Measurements from ENCODE around the gene GTPBP4.

The GTPBP4 gene

GRCh38 chr10:966466-967235 lies 21.6 kb upstream of the GTPBP4 start:
- DNase-seq = no peak

- no peak for DNase-seq
Observed at GRCh38 chr10:968546-969199, 19.6 kb upstream of the GTPBP4 start.

DNA sequence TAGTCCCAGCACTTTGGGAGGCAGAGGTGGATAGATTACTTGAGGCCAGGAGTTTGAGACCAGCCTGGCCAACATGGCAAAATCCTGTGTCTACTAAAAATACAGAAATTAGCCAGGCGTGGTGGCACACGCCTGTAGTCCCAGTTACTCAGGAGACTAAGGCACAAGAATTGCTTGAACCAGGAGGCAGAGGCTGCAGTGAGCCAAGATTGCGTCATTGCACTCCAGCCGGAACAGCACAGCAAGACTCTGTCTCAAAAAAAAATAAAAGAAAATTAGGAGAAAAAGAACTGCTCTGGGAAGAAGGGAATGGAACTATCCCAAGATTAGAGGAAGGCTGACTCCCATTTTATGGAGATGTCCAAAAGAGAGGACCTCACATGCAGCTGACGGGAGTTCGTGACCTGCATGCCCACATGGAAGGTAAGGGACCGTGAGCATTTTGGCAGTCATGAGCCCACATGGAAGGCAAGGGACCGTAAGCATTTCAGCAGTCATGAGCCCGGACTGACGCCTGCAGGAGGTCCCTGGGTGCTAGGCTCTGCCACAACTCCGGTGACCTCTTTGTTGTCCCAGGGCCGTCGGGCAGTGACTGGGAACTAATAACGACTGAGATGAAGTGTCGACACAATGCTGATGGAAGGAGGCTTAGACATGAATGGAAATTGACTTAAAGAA lies 18.6 kb upstream of the GTPBP4 start:
- DNase-seq = no peak

DNA sequence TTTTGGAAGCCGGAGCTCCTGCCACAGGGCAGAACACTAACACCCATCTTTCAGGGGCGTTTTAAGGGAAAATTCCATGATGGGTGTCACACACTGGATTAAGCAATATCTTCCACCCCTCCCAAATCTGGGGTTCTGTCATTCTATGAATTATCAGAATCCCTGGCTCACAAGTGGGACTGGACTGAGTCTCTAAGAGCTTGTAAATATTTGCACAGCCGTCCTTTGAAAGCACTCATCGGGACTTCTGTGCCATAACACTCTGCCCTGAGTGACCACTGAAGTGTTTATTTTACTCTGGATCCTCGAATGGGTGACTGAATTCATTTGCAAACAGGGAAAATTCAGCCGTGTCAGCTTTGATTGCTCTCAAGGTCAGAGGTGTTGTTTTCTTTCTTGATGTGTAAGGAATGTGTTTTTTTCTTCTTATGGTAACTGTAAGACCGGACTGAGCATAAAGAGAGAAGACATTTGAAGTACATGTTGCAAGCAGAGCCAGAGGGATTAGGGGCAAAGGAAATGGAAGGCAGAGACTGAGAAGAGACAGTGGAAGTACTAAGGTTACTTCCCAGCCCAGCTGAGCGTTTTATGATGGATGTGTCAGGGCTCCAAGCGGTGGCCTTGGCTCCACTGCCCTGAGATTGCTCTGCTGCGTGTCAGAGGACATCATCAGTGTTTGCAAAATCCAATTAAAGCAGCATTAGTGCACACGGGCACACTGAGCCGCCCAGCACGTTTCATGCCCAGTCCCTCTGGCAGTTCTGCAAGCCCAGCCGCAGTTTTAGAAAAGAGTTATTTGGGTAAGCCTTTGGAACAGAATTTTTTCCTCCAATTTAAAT lies 17.7 kb upstream of the GTPBP4 start:
- DNase-seq = no peak

DNA sequence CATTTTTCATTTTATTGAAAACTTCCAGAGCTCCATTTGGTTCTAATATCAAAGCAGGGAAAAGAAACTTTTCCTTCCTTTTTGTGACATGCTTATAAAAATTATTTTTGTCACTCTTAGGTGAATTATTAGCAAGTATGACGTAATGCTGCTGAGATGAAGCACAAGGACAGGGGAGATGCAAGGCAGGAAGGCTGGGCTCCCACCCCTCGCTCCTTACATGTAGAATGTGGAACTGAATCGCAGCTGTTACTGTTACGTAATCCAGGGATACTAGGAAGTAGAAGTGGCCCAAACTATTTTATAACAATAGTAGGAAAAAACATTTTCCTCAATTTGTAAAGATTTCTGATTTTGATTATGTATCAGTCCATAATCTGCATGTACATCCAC lies 17.1 kb upstream of the GTPBP4 start:
- peak; percentile 18 for DNase-seq

DNA sequence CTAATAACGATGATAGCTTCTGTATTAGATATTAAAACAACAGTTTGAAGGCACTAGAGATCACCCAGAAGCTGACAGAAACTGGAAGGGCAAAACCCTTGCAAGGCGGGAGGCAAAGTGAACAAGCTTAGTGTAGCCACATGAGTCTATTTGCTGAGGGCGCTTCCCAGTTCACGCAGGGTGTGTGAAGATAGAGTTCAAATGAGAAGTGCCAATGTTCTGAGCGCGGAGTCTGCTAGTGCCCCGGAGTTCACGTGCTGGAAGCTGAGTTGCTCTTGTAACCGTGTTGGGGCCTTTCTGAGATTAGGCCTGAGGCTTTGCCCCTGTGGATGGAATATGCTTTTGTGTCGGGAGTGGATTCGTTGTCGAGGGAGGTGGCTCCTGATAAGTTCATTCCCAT lies 16.6 kb upstream of the GTPBP4 start:
- no peak for DNase-seq

DNA sequence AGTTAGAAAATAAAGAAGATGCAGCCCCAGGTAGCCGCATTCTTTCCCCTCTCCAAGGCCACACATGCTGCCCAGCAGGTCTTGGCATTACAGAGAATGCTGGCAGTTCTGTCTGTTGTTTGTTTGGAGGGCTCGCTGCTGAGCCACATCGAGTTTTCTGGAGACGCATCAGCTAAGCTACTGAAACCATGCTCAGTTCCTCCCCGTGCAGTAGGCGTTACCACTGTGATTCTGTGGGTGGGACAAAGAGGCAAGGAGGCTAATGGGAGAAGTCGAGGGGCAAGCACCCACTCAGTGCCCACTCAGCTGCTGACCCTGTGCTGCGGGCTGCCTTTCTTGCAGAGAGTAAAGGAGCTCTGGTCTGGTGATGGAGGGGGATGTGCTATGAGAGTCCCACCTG lies 15.5 kb upstream of the GTPBP4 start:
- DNase-seq = no peak

- no peak for DNase-seq
Observed at GRCh38 chr10:974038-974784, 14.0 kb upstream of the GTPBP4 start.

DNA sequence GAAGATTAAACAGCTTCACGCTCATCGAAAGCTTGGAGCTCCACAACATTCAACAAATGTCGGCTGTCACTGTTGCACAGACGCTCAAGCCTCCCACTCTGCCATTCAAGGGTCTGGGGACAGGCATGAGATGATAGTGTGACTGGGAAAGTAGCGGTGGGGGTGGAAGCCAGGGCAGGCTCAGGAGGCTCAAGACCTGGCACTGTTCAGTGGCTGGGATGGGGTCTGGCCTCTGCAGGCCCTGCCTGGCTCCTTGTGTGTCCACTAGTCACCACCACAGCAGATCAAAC lies 13.5 kb upstream of the GTPBP4 start:
- DNase-seq = no peak

- DNase-seq = no peak
Observed at GRCh38 chr10:976316-976715, 11.9 kb upstream of the GTPBP4 start.

DNA sequence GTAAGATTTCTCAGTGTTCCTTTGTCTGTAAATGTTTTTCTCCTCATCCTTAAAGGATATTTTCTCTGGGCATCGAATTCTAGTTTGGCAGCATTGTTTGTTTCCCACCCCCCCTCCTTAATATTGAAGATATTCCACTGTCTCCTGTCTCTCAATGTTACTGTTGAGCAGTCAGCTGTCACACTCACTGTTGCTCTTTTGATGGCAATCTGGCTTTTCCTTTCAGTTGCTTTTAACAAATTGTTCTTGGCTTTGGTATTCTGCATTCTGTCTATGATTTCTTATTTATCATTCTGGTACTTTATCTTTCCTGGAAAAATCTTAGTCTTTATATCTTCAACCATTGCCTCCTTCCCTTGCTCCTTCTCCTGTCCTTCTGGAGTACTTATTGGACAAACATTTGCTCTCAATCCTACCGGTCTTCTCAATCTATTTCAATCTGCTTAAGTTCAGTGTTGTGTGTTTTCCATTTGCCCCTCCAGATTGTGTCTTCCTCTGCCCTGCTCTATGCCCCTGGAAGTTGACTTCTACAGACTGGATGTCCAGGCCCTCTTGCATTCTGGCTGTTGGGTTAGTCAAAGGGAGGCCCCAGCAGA lies 9.3 kb upstream of the GTPBP4 start:
- DNase-seq = no peak

DNA sequence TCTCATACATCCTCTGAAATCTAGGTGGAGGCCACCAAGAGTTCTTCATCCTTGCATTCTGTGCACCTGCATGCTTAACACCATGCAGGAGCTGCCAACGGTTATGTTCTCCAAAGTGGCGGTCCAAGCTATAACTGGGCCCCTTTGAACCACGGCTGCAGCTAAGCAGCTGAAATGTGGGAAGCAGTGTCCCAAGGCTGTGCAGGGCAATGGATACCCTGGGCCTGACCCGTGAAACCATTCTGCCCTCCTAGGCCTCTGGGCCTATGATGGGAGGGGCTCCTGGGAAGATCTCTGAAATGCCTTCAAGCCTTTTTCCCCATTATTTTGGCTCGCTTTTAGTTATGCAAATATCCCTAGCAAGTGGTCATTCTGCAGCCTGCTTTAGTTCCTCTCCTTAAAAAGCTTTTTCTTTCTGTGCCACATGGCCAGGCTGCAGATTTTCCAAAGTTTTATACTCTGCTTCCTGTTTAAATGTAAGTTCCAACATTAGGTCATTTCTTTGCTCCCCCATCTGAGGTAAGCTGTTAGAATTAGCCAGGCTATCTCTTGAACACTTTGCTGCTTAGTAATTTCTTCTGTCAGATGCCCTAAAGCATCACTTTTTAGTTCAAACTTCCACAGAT lies 7.7 kb upstream of the GTPBP4 start:
- DNase-seq = no peak

- no peak for DNase-seq
Observed at GRCh38 chr10:983401-983800, 4.8 kb upstream of the GTPBP4 start.

- peak; percentile 24 for DNase-seq
Observed at GRCh38 chr10:983971-984655, 4.1 kb upstream of the GTPBP4 start.

DNA sequence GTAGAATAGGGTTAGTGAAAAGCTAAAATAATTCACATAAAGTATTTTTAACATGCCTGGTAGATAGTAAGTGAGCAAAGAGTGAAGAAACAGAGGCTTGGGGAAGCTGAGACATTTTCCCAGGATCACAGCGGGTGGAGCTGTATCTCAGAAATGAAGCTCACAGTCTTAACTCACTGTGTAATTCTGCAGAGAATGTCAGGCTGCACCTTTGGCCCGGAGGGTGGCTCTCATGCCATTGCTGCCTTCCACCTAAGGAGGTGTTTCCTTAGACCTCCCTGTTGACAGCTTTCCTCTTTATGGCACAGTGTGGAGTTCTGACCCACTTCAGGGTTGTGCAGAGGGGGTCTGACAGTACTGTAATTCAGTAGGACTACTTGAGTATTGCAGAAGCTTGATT lies 2.9 kb upstream of the GTPBP4 start:
- DNase-seq = no peak

DNA sequence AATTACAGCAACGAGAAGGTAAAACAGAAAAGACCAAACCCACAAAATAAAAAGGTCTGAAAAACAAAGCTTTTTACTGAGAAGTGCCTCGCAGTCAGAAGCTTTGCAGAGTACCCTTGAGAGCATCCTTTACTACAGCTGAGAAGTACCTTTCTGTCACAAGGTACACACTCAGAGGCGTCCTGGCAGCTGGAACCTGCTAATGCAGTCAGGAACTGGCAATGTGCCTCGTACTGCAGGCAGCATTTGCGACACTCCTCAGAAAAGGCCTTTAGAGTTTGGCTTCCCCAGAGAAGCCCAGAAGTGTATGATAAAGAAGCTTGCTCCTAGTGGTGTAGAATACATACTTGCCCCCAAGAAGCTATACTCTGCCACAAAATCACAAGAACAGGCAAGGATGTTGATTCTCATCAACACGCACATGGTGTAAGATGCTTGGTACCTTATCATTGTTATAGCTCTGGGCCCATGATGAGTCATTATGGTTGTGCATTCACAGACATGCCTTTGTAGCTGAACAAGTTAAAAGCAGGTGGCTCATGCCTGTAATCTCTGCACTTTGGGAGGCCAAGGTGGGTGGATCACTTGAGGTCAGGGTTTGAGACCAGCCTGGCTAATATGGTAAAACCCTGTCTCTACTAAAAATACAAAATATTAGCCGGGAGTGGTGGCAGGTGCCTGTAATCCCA lies 2.0 kb upstream of the GTPBP4 start:
- DNase-seq = no peak

- DNase-seq = peak; percentile 91
Observed at GRCh38 chr10:986881-987619, 1.2 kb upstream of the GTPBP4 start.

- no peak for DNase-seq
Observed at GRCh38 chr10:987620-987869, 689 bp upstream of the GTPBP4 start.

- DNase-seq = no peak
Observed at GRCh38 chr10:988667-989545, 672 bp downstream of the GTPBP4 start.

Data from fibroblast of skin of scalp (primary cell).